Measurements from ENCODE around the gene LHX1. TPM values are rescaled to one million over a fixed set of nuclear protein-coding genes. Genes with fewer than 3 reads are reported as not detected.

LHX1 gene
- total and polyA plus RNA-seq, 10 donors = not detected

DNA sequence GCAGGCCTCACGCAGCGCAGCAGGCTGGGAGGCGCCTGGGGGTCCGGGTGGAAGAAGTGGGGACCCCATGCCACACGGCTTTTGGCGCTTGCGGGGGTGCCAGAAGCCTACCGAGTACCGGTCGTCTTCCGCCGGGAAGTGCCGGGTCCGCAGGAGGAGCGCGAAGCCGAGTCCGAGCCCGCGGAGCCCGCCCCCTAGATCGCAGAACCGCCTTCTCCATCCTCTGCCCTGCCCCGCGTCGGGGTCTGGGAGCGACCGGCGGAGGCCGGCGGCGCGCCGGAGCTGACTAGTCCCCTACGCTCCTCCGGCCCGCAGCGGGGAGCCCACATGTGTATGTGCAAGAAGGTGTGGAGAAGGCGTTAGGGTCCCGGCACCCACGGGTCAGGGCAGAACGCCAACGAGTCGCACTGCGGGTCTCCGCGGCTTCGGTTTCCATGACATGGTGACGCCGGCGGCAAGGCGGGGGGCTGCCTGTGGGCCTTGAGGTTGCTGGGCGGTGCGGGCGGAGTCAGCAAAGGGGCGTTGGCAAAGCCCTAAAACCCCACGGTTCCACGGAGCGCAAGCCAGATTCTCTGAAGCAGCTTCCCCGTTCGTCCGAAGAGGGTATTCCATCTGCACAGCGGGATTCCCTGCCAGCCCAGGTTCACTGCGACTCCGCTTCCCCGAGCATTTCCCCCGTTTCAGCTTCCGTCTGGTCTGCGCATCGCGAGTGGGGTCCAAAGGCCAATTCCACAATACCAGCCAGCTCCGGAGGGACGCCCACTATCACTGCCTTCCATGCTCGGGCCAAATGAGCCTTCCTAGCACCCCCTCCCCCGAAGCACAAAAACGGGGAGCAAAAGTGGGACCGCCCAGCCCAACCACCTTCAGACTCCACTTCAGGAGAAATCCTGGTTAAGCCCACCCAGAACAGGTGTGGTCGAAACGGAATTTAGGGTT lies 2.3 kb upstream of the LHX1 start:
- Histone ChIP-seq H3K9me3 (peaks cover 0 to 4% (median 0%) of the 10 kb centered on the region in 8 donors), H3K27ac (no peak overlapping the region), H3K4me1 (peaks cover 58 to 91% (median 82%) of the 10 kb centered on the region in 6 donors), H3K27me3 (replicated peaks in 1 of 7) (peaks cover 46 to 100% (median 100%) of the 10 kb centered on the region in 7 donors), H3K36me3 (no peaks in the 10 kb centered on the region), H3K4me3 (peak overlapping the region in 5 of 8 donors; percentile 14 to 57 (median 25))
- 3 to 8% (median 3%) methylated on average over 47 to 79 of the region's 79 CpGs for WGBS, 5 donors
- no peak for DNase-seq
- intact Hi-C loops (cut with DNase I; ENCODE audit: low total_unique reads) = no loop called here
- TF ChIP-seq POLR2A (IDR thresholded peaks at IDR 0.05) (no peak), CTCF (IDR thresholded peaks at IDR 0.05 in 8 of 11, conservative IDR thresholded peaks at IDR 0.05 in 3 of 11) (no peak), POLR2AphosphoS5 (IDR thresholded peaks at IDR 0.05) (peak in 1 of 3 donors; percentile 17)

GRCh38 chr17:36935671-36936454 lies 1.4 kb upstream of the LHX1 start:
- intact Hi-C loops (cut with DNase I; ENCODE audit: low total_unique reads) = no loop called here
- 4 to 7% (median 4%) methylated on average over 42 to 49 of the region's 49 CpGs for WGBS, 5 donors
- Histone ChIP-seq H3K9me3 (peaks cover 0 to 4% (median 0%) of the 10 kb centered on the region in 8 donors), H3K27me3 (replicated peaks in 1 of 7) (peaks cover 51 to 100% (median 100%) of the 10 kb centered on the region in 7 donors), H3K36me3 (no peaks in the 10 kb centered on the region), H3K4me3 (peak overlapping the region in 6 of 8 donors; percentile 4 to 57 (median 24)), H3K27ac (no peak overlapping the region), H3K4me1 (peaks cover 58 to 100% (median 82%) of the 10 kb centered on the region in 6 donors)
- DNase-seq = no peak
- TF ChIP-seq POLR2AphosphoS5 (IDR thresholded peaks at IDR 0.05) (no peak), POLR2A (IDR thresholded peaks at IDR 0.05) (no peak), CTCF (IDR thresholded peaks at IDR 0.05 in 8 of 11, conservative IDR thresholded peaks at IDR 0.05 in 3 of 11) (no peak)

GRCh38 chr17:36936455-36937000 lies 747 bp upstream of the LHX1 start:
- H3K27ac ChIP-seq = no peak overlapping the region
- peaks cover 53 to 100% (median 100%) of the 10 kb centered on the region in 7 donors for H3K27me3 ChIP-seq (replicated peaks in 1 of 7)
- WGBS, 5 donors = 1 to 4% (median 2%) methylated on average over 27 to 58 of the region's 58 CpGs
- TF ChIP-seq POLR2AphosphoS5 (IDR thresholded peaks at IDR 0.05) (no peak), CTCF (IDR thresholded peaks at IDR 0.05 in 8 of 11, conservative IDR thresholded peaks at IDR 0.05 in 3 of 11) (no peak), POLR2A (IDR thresholded peaks at IDR 0.05) (no peak)
- H3K4me3 ChIP-seq = peak overlapping the region in 7 of 8 donors; percentile 4 to 57 (median 23)
- intact Hi-C loops (cut with DNase I; ENCODE audit: low total_unique reads) = no loop called here
- H3K9me3 ChIP-seq = peaks cover 0 to 4% (median 0%) of the 10 kb centered on the region in 8 donors
- H3K36me3 ChIP-seq = no peaks in the 10 kb centered on the region
- peaks cover 58 to 98% (median 81%) of the 10 kb centered on the region in 6 donors for H3K4me1 ChIP-seq
- no peak for DNase-seq
